ENCODE data around the gene PRAMEF20.

The PRAMEF20 gene

DNA sequence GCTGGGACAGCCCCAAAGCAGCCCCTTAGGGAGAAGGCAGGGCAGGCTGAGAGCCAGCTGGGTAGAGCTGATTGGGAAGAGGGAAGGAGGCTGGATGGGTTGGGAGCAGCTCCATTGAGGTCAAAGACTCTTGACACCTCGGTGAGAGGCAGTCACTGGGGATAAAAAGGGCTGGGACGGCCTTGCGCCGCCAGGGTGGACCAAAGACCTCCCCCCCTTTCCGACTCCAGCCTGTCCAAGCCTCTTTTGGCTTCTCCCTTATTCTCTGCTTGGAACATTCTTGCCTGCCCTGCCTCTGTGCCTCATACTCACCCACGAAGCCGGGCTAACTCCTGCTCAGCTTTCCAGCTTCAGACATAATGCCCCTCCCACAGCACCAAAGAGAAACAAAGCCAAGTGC, 52.4 kb downstream of the PRAMEF20 start:
- DNase-seq (ENCODE audit: low read depth in 2 of 2): no peak

DNA sequence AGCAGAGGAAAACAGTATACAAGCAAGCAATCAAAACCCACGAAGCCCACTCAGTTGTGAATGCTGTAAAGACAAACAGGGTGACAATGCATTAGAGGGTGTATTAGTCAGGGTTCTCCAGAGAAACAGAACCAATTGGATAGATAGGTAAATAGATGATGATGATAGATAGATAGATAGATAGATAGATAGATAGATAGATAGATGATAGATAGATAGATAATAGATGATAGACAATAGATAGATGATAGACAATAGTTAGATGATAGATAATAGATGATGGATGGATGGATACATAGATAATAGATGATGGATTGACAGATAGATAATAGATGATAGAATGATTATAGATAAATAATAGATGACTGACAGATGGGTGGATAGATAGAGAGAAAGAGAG, 55.3 kb downstream of the PRAMEF20 start:
- DNase-seq (ENCODE audit: low read depth in 2 of 2): no peak

GRCh38 chr1:13469343-13469742, 59.1 kb downstream of the PRAMEF20 start:
- no peak for DNase-seq (ENCODE audit: low read depth in 2 of 2)

Measured in stimulated activated CD4-positive, alpha-beta T cell treated with anti-CD3 and anti-CD28 coated beads, Interleukin-15, amount 100 ng/mL, for 48 hours (primary cell).